ENCODE measurements around the gene C19orf53. TPM values are rescaled to one million over a fixed set of nuclear protein-coding genes. Genes with fewer than 3 reads are reported as not detected.

C19orf53 gene
- total and polyA plus RNA-seq, 9 of the 15 experiments (the other 6 are each of a cell fraction or from before 2014, with no cell fraction given): 98.5 to 441 (median 164) TPM

- TF ChIP-seq, protein P1, sequence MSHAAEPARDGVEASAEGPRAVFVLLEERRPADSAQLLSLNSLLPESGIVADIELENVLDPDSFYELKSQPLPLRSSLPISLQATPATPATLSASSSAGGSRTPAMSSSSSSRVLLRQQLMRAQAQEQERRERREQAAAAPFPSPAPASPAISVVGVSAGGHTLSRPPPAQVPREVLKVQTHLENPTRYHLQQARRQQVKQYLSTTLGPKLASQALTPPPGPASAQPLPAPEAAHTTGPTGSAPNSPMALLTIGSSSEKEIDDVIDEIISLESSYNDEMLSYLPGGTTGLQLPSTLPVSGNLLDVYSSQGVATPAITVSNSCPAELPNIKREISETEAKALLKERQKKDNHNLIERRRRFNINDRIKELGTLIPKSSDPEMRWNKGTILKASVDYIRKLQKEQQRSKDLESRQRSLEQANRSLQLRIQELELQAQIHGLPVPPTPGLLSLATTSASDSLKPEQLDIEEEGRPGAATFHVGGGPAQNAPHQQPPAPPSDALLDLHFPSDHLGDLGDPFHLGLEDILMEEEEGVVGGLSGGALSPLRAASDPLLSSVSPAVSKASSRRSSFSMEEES (CRISPR knock-in tag; IDR thresholded peaks at IDR 0.05): no peak
- TF ChIP-seq ZC3H11A (IDR thresholded peaks at IDR 0.05; ENCODE audit: low read depth, low read length) (no peak), BMI1 (IDR thresholded peaks at IDR 0.05; ENCODE audit: low read length) (no peak), FOXA1 (IDR thresholded peaks at IDR 0.05; ENCODE audit: borderline replicate concordance) (no peak), ZBTB7A (IDR thresholded peaks at IDR 0.05; ENCODE audit: borderline replicate concordance, control insufficient read depth, low read depth, low read length) (no peak), ZZZ3 (IDR thresholded peaks at IDR 0.05) (no peak), ZNF175 (CRISPR knock-in tag; IDR thresholded peaks at IDR 0.05; ENCODE audit: low read depth) (no peak), SUPT5H (IDR thresholded peaks at IDR 0.05) (0 out of 2 replicates have a peak, but pooled peaks have one; percentile 6), ATF1 (CRISPR knock-in tag; IDR thresholded peaks at IDR 0.05) (no peak), ATF1 (tag; IDR thresholded peaks at IDR 0.05) (no peak), DACH1 (IDR thresholded peaks at IDR 0.05; ENCODE audit: partially characterized antibody) (peak; percentile 51), JUND (IDR thresholded peaks at IDR 0.05; ENCODE audit: borderline replicate concordance, low read depth, low read length) (no peak), JUND (tag; IDR thresholded peaks at IDR 0.05; ENCODE audit: borderline replicate concordance, low read depth, low read length) (no peak), MCM3 (IDR thresholded peaks at IDR 0.05) (no peak), TCF7 (IDR thresholded peaks at IDR 0.05; ENCODE audit: borderline replicate concordance) (no peak), SPI1 (IDR thresholded peaks at IDR 0.05; ENCODE audit: borderline replicate concordance, low read depth, low read length) (no peak), L3MBTL2 (IDR thresholded peaks at IDR 0.05) (no peak), TARDBP (IDR thresholded peaks at IDR 0.05) (no peak), NFIX (CRISPR knock-in tag; IDR thresholded peaks at IDR 0.05; ENCODE audit: low read depth) (no peak), SETDB1 (IDR thresholded peaks at IDR 0.05; ENCODE audit: low read length) (no peak), ETV5 (CRISPR knock-in tag; IDR thresholded peaks at IDR 0.05; ENCODE audit: low read depth) (no peak; the same call in 1 of the 2 replicates), ADNP (tag; IDR thresholded peaks at IDR 0.05) (no peak), ZNF143 (CRISPR knock-in tag; IDR thresholded peaks at IDR 0.05) (no peak), ZNF644 (tag; IDR thresholded peaks at IDR 0.05; ENCODE audit: low read depth) (no peak), ERF (CRISPR knock-in tag; IDR thresholded peaks at IDR 0.05) (no peak), TAF9B (IDR thresholded peaks at IDR 0.05; ENCODE audit: partially characterized antibody) (no peak), ZFX (CRISPR knock-in tag; IDR thresholded peaks at IDR 0.05) (no peak; the same call in 1 of the 2 replicates), ZNF274 (IDR thresholded peaks at IDR 0.05; ENCODE audit: borderline replicate concordance, low read depth, low read length) (no peak), ZNF444 (CRISPR knock-in tag; IDR thresholded peaks at IDR 0.05) (no peak), ZNF780A (CRISPR knock-in tag; IDR thresholded peaks at IDR 0.05) (no peak)
- TF ChIP-seq, protein P2, sequence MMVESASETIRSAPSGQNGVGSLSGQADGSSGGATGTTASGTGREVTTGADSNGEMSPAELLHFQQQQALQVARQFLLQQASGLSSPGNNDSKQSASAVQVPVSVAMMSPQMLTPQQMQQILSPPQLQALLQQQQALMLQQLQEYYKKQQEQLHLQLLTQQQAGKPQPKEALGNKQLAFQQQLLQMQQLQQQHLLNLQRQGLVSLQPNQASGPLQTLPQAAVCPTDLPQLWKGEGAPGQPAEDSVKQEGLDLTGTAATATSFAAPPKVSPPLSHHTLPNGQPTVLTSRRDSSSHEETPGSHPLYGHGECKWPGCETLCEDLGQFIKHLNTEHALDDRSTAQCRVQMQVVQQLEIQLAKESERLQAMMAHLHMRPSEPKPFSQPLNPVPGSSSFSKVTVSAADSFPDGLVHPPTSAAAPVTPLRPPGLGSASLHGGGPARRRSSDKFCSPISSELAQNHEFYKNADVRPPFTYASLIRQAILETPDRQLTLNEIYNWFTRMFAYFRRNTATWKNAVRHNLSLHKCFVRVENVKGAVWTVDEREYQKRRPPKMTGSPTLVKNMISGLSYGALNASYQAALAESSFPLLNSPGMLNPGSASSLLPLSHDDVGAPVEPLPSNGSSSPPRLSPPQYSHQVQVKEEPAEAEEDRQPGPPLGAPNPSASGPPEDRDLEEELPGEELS (CRISPR knock-in tag; IDR thresholded peaks at IDR 0.05; ENCODE audit: borderline replicate concordance): no peak
These were observed 26.0 kb upstream of the C19orf53 start (continued) for GRCh38 chr19:13748169-13748828.

Measured in K562 (cell line).